A673 (cell line): ENCODE results near the gene TGM4.

ENCODE experiments used
- EZH2 ChIP-seq: fragments of 200-600 bp; sonication (generic); IDR thresholded peaks from 2 replicates; pipeline ENCODE4 v1.6.1; 2017; ENCODE audit warnings: borderline replicate concordance, low read depth, mild to moderate bottlenecking, mixed read lengths, antibody characterized with exemption, low read length; ENCODE audit not compliant: poor library complexity, severe bottlenecking
- TF ChIP-seq, protein P1 (sequence below): fragments of 300-800, 200-600 bp; sonication (generic); conservative IDR thresholded peaks from 2 replicates; pipeline ENCODE4 v1.5.1; 2017; ENCODE audit warnings: low read depth, mild to moderate bottlenecking, antibody characterized with exemption, low read length, moderate library complexity, mixed read lengths

GRCh38 chr3:44927371-44927770 lies 53.0 kb downstream of the TGM4 start:
- no peak for TF ChIP-seq EZH2
- TF ChIP-seq, protein P1, sequence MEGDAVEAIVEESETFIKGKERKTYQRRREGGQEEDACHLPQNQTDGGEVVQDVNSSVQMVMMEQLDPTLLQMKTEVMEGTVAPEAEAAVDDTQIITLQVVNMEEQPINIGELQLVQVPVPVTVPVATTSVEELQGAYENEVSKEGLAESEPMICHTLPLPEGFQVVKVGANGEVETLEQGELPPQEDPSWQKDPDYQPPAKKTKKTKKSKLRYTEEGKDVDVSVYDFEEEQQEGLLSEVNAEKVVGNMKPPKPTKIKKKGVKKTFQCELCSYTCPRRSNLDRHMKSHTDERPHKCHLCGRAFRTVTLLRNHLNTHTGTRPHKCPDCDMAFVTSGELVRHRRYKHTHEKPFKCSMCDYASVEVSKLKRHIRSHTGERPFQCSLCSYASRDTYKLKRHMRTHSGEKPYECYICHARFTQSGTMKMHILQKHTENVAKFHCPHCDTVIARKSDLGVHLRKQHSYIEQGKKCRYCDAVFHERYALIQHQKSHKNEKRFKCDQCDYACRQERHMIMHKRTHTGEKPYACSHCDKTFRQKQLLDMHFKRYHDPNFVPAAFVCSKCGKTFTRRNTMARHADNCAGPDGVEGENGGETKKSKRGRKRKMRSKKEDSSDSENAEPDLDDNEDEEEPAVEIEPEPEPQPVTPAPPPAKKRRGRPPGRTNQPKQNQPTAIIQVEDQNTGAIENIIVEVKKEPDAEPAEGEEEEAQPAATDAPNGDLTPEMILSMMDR = no peak
